Natural killer cell (primary cell): ENCODE results near the gene CEP43. TPM values are rescaled to one million over a fixed set of nuclear protein-coding genes. Genes with fewer than 3 reads are reported as not detected.
A peak's percentile ranks its signal among the peaks of the same experiment; 100 is the strongest.
"Not testable (repeated sequence)": the region's sequence is repeated elsewhere in the genome, so short reads cannot be mapped to it uniquely, and the experiment has no call there.

ENCODE experiments used
- ATAC-seq, 3 donors: fragments of 150-1000 bp in 2 of 3; fragments of 200-7000 bp in 1 of 3; cut with Tn5 transposase; 1 replicate in 1 of 3; 2 replicates in 2 of 3; pipeline ENCODE4 v1.10.0; 2021; ENCODE audit warnings: mild to moderate bottlenecking in 2 of 3, moderate library complexity in 2 of 3
- DNase-seq, 2 donors: peaks; one replicate each; pipeline versions ENCODE4 v3.0.0 to v3.0.0-alpha.2; 2013 to 2021; ENCODE audit warnings: mixed read lengths in 1 of 2
- H3K27ac ChIP-seq: one replicate; pipeline ENCODE4 v1.5.1; 2013; ENCODE audit warnings: mild to moderate bottlenecking, low read length
- H3K27me3 ChIP-seq: one replicate; pipeline ENCODE4 v1.6.1; 2013; ENCODE audit warnings: low read length; ENCODE audit not compliant: control insufficient read depth, insufficient read depth
- H3K36me3 ChIP-seq: one replicate; pipeline ENCODE4 v1.6.1; 2013; ENCODE audit warnings: low read length; ENCODE audit not compliant: control insufficient read depth, insufficient read depth
- H3K4me1 ChIP-seq: one replicate; pipeline ENCODE4 v1.6.1; 2013; ENCODE audit warnings: low read length; ENCODE audit not compliant: control insufficient read depth, insufficient read depth
- H3K4me3 ChIP-seq: one replicate; pipeline ENCODE4 v1.5.1; 2013; ENCODE audit warnings: low read length
- H3K9me3 ChIP-seq: one replicate; pipeline ENCODE4 v1.6.1; 2013; ENCODE audit warnings: low read length; ENCODE audit not compliant: control insufficient read depth, insufficient read depth
- H3K27ac Mint-ChIP-seq, 2 donors: one replicate each; pipeline ENCODE4 v1.8.0; 2022; ENCODE audit warnings: mild to moderate bottlenecking in 2 of 2, mixed read lengths in 2 of 2, moderate library complexity in 1 of 2
- H3K27me3 Mint-ChIP-seq, 2 donors: one replicate each; pipeline ENCODE4 v1.8.0; 2022; ENCODE audit warnings: low read depth in 2 of 2, mixed read lengths in 2 of 2
- H3K36me3 Mint-ChIP-seq: one replicate; pipeline ENCODE4 v1.8.0; 2022; ENCODE audit warnings: mixed read lengths
- H3K4me1 Mint-ChIP-seq, 2 donors: one replicate each; pipeline ENCODE4 v1.8.0; 2022; ENCODE audit warnings: mixed read lengths in 2 of 2
- H3K4me3 Mint-ChIP-seq: one replicate; pipeline ENCODE4 v1.8.0; 2022; ENCODE audit warnings: mild to moderate bottlenecking, moderate library complexity, mixed read lengths
- H3K9me3 Mint-ChIP-seq, 2 donors: one replicate each; pipeline ENCODE4 v1.8.0; 2022; ENCODE audit warnings: mixed read lengths in 2 of 2
- WGBS: methylation state at CpG from one replicate; pipeline ENCODE4 v1.1.7; 2013; ENCODE audit warnings: missing lambda C conversion rate; ENCODE audit not compliant: insufficient coverage; 5-methylcytosine and 5-hydroxymethylcytosine counted together
- intact Hi-C: fragments of 100-400 bp; cut with micrococcal nuclease; formaldehyde crosslinking; loops from one replicate; pipeline ENCODE4 v1.14.2; 2022
- total RNA-seq, 4 donors: library from RNA; stranded (reverse); fragments of 120-200 nt in 1 of 4; gene quantifications; one replicate each; pipeline versions ENCODE4 v1.2.3 to v1.2.4, GENCODE V29; 2013 to 2022
- TF ChIP-seq, protein P1 (sequence below): fragments of 200-600 bp; IDR thresholded peaks from one replicate; pipeline ENCODE4 v1.8.0; 2022; ENCODE audit warnings: antibody characterized with exemption

CEP43 gene
- total RNA-seq, 3 donors from 2014 or later (not counting 1 experiment from before 2014, with no cell fraction given), result 13.5 to 17.0 (median 15.4) TPM

DNA sequence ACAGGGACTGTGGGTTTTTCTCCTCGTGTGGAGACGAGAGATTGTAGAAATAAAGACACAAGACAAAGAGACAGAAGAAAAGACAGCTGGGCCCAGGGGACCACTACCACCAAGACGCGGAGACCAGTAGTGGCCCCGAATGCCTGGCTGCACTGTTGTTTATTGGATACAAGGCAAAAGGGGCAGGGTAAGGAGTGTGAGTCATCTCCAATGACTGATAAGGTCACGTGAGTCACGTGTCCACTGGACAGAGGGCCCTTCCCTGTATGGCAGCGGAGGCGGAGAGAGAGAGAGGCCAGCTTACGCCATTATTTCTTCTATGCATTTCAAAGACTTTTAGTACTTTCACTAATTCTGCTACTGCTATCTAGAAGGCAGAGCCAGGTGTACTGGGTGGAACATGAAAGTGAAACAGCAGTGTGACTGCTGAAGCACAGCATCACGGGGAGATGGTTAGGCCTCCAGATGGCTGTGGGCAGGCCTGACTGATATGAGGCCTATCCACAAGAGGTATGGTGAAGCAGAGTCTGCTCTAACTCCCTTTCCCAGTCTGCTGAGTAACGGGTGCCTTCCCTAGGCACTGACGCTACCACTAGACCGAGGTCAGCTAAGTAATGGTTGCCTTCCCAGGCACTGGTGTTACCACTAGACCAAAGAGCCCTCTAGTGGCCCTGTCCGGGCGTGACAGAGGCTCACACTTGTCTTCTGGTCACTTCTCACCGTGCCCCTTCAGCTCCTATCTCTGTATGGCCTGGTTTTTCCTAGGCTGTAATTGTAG, 48.1 kb upstream of the CEP43 start:
- Histone ChIP-seq H3K27ac (peak overlapping the region; percentile 89), H3K36me3 (peaks cover 25% of the 10 kb centered on the region), H3K4me3 (peak overlapping the region; percentile 25), H3K4me1 (peaks cover 51% of the 10 kb centered on the region)
- TF ChIP-seq, protein P1, sequence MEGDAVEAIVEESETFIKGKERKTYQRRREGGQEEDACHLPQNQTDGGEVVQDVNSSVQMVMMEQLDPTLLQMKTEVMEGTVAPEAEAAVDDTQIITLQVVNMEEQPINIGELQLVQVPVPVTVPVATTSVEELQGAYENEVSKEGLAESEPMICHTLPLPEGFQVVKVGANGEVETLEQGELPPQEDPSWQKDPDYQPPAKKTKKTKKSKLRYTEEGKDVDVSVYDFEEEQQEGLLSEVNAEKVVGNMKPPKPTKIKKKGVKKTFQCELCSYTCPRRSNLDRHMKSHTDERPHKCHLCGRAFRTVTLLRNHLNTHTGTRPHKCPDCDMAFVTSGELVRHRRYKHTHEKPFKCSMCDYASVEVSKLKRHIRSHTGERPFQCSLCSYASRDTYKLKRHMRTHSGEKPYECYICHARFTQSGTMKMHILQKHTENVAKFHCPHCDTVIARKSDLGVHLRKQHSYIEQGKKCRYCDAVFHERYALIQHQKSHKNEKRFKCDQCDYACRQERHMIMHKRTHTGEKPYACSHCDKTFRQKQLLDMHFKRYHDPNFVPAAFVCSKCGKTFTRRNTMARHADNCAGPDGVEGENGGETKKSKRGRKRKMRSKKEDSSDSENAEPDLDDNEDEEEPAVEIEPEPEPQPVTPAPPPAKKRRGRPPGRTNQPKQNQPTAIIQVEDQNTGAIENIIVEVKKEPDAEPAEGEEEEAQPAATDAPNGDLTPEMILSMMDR, result peak; percentile 57
- H3K36me3 Mint-ChIP-seq, intact Hi-C loops, H3K27me3 ChIP-seq, H3K9me3 Mint-ChIP-seq, H3K27me3 Mint-ChIP-seq, H3K9me3 ChIP-seq: not testable (repeated sequence)
- Mint-ChIP-seq H3K4me3 (peak overlapping the region; percentile 68), H3K27ac (peak overlapping the region; percentile 85), H3K4me1 (peaks cover 28 to 44% of the 10 kb centered on the region in 2 donors)
- ATAC-seq, result peak; percentile 65 to 71 (median 68)
- 41% methylated on average over 16 of the region's 17 CpGs for WGBS
- DNase-seq, result peak; percentile 27 to 83

DNA sequence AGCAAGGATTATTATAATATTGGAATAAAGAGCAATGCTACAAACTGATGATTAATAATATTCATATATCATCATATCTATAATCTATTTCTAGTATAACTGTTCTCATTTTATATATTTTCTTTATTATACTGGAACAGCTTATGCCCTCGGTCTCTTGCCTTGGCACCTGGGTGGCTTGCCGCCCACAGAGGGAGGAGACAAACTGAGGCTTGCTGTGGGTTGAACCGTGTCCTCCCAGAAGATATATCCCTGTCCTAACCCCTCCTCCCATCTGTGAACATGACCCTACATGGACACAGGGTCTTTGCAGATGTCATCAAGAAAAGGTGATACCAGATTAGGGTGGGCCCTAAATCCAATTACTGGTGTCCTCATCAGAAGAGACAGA, 47.5 kb upstream of the CEP43 start:
- TF ChIP-seq, protein P1, result no peak
- Histone ChIP-seq H3K36me3 (peaks cover 19% of the 10 kb centered on the region), H3K27ac (peak overlapping the region; percentile 89), H3K9me3 (no peaks in the 10 kb centered on the region), H3K4me1 (peaks cover 51% of the 10 kb centered on the region), H3K27me3 (no peaks in the 10 kb centered on the region), H3K4me3 (no peak overlapping the region)
- WGBS, result 63% methylated on average over 3 of the region's 3 CpGs
- DNase-seq (no peak), ATAC-seq (no peak)
- Mint-ChIP-seq H3K36me3 (no peaks in the 10 kb centered on the region), H3K27ac (peak overlapping the region; percentile 85), H3K4me3 (no peak overlapping the region), H3K27me3 (no peaks in the 10 kb centered on the region), H3K9me3 (no peaks in the 10 kb centered on the region), H3K4me1 (peaks cover 28 to 45% of the 10 kb centered on the region in 2 donors)
- intact Hi-C loops, result no loop called here

DNA sequence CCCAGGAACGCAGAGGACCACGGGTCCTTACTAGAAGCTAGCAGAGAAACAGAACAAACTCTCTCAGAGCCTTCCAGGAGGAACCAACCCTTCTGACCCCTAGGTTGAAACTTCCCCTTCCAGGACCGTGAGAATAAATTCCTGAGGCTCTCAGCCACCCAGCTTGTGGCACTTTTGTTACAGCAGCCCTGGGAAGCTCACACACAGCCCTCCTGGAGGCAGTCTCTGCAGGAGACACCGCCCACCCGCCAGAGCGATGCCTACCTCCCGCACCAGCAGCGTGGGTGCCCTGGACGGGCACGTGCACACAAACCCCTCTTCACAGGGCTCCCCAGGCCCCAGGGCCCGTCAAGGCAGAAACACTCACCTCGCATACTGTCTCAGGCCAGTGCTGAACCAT, 47.1 kb upstream of the CEP43 start:
- Mint-ChIP-seq H3K9me3 (no peaks in the 10 kb centered on the region), H3K4me3 (no peak overlapping the region), H3K36me3 (no peaks in the 10 kb centered on the region), H3K27ac (peak overlapping the region in 1 of 2 donors; percentile 85), H3K4me1 (peaks cover 29 to 49% of the 10 kb centered on the region in 2 donors), H3K27me3 (no peaks in the 10 kb centered on the region)
- Histone ChIP-seq H3K9me3 (no peaks in the 10 kb centered on the region), H3K27ac (peak overlapping the region; percentile 89), H3K4me3 (no peak overlapping the region), H3K4me1 (peaks cover 55% of the 10 kb centered on the region), H3K27me3 (no peaks in the 10 kb centered on the region), H3K36me3 (peaks cover 14% of the 10 kb centered on the region)
- DNase-seq (peak in 1 of 2 donors; percentile 36), ATAC-seq (no peak)
- intact Hi-C loops, result no loop called here
- 80% methylated on average over 12 of the region's 12 CpGs for WGBS
- TF ChIP-seq, protein P1, result no peak
